CD1c-positive myeloid dendritic cell (primary cell): ENCODE measurements around the gene ZNF273.
A peak's percentile ranks its signal among the peaks of the same experiment; 100 is the strongest.
"Not testable (repeated sequence)": the region's sequence is repeated elsewhere in the genome, so short reads cannot be mapped to it uniquely, and the experiment has no call there.

Experiments used
- DNase-seq: peaks from one replicate; pipeline ENCODE4 v3.0.0-alpha.2; 2016; ENCODE audit errors: extremely low spot score

Gene ZNF273

DNA sequence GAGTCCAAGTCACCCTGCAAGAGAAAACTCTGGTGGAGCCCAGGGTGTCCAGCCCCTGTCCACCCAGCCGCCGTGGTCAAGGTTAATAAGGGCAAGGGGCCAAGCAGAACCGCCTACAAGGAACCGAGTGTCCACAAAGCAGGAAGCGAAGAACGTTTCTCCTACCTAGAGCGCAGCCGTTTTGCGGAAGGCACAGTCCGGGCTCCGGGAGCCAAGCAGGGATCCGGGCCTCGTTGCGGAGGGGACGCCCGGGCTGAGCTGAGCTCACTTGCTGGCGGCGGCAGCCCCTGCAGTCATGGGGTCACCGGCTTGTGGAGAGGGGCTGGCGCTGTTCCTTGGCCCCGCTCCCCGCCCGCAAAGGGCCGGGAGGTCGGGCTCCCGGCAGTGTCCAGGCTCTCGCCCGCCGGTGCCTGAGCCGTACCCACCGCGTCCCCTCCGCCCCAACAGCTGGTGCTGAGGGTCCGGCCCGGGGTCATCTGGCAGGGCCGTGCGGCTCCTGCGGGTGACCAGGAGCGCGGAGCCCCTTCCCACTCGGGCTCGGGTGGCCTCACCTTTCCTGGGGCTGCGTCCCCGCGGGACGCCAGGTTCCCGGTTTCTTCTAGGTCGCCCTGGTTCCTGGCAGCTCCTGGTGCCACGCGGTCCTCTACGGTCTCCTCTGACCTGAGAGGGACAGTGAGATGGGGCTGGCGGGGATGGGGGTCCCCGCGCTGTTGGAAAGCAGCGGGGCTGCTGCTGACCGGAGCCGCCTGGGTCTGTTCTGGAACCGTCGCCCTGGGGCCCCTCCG lies 14.0 kb upstream of the ZNF273 start:
- peak; percentile 52 for DNase-seq

DNA sequence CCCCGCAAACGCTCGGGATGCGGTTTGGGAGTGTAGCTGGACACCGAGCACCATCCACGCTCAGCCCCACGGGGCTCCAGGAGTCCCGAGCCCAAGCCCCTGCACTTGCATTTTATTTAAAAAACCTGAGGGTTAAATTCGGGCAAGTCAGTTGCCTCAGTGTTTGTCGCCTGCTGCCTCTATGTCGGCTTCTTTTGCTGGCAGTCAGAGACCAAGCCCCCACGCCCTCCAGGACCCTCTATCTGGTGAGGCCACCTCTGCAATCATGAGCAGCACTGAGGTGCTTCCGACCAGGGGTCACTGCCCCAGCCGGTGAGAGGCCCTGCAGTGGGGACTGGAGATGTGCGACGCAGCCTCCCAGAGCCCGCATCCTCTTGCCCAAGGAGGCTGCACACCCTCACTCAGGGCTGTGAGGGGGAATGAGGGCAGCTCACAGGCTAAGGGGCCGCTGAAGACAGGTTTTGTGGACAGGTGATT lies 13.3 kb upstream of the ZNF273 start:
- DNase-seq = no peak

DNA sequence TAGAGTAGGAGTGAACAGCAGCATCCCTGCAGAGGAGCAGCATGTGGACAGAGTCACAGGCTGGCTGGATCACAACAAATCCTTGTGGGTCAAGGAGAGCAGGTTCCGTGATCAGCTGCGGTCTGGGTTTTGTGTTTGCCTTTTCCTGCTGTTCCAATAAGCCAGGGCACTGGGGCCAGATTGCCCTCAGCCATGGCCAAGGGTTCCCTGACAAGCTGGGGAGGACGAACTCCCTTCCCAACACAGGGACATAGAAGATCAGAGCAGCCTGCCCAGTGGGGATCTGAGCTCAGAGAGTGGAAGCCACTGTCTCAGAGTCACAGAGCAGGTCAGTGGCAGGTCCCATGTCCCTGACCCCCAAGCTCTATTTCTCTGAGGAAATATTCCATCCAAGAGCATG lies 12.8 kb upstream of the ZNF273 start:
- DNase-seq = not testable (repeated sequence)

DNA sequence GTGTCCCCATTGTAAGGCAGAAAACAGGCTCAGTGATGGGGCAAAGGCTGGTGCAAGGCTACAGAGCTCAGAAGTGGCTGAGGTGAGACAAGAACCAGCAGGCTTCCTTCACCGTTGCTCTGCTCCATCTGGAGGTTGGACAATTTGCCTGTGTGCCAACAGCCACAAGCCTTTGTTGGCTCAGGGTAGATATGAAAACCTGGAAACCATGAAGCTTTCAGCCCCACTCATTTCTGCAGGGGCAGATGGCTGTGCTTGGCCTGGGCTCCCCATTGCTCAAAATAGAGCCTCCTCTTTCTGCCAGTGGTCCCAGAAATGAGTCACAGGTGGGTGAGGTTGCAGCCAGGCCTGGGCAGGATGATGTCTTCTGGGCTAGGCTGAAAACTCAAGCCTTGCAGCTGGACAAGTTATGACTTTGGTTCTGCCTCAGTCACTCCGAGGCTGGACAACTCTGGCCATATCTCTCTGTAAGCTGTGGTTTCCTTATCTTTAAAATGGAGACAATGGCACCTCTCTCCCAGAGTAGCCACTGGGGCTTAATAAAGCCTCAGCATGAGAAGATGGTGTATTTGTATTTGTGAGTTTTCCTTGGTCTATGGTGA lies 12.2 kb upstream of the ZNF273 start:
- no peak for DNase-seq

DNA sequence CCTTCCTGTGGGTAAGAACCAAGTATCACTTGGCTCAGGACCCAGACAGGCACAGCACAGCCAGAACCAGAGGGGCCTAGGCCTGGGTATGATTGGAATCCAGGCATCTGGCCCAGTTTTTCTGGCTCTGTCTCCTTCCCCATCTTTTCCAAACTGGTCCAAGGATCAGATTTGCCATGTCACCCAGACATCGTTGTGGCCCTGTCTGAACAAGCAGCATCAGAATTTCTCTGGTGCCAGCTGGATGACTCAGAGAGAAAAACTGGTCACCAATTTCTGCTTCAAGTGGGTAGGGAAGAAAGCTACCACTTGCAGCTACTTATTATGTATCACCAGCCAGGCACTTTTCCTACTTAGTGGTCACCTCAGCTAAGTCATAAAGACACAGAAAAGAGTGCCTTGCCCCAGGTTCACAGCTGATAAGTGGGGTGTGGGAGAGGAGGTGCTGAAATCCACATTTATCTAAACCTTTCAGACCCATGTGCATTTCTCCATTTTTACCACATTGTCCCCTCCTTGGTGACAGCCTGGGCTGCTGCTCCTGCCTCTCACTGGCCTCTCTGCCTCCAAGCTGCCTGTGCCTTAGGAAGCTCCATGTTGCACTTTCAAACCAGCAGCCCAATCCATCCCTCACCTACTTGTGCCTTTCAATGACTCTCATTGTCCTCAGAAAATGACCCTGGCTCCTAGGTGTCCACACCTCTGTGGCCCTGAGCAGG lies 11.6 kb upstream of the ZNF273 start:
- not testable (repeated sequence) for DNase-seq

DNA sequence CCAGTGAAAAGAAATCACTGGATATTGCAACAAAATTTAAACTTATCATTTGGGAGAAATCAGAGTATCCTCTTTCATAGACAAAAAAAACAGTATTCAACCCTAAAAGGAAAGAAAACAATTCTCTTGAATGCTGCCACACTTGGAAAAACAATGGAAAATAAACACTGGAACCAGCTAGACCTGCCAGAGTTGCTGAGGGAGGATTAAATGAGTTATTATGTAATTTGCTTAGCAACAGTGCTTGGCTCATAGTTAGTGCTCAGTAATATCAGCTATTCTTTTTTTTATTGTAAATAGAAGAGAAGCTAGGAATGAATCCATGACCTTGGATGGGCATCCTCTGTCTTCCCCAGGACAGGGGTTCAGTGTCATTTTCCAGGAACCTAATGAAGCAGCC lies 11.0 kb upstream of the ZNF273 start:
- no peak for DNase-seq

DNA sequence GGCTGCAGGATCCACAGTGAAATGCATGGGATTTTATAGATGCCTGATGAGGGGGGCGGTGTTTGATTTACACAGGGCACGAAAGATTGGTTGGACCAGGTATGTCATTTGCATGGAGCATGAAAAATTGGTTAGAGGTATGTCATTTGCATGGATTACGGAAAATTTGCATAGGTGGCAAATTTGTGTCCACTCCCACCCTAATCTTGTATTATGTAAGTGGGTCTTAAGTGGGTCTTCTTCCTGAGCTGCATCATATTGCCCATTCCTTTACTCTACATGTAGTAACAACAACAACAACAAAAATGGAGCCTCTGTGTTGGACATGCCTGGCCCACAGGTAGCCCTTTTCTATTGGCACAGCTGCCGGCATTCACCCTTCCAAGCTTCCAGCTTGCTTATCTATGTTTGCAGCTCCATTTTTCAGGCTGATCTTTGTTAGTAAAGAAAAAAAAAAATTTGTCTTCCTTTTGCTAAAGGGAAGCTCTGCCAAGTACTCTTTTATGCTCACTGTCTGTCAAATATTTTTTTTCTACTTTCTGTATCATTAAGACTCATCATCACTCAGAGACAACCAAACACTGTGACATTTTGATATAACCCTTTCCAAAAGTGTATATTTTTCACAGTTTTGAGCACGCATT lies 10.3 kb upstream of the ZNF273 start:
- DNase-seq = no peak

DNA sequence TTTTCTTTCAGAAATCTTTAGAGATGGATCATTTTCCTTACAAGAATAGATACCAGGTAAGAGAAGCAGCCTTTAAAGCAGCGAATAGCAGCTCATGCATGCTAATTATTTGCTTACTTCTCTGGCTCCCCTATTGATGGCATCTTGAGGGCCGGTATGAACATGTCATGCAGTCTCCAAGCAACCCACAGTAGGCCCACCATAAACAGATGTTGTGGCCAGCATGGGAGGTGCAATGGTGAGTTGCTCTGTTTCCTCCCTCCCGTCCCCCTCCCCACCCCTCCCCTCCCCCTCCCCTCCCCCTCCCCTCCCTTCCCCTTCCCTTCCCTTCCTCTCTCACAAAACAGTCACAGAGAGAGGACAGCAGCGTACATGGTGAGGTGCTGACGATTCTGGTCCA lies 9.7 kb upstream of the ZNF273 start:
- DNase-seq = no peak

DNA sequence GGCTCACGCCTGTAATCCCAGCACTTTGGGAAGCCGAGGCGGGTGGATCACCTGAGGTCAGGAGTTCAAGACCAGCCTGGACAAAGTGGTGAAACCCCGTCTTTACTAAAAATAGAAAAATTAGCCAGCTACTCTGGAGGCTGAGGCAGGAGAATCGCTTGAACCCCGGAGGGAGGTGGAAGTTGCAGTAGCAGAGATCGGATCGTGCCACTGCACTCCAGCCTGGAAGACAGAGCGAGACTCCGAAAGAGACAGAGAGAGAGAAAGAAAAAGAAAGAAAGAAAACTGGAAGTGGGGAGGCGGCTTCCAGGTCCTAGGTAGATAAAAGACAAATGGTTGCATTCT lies 640 bp upstream of the ZNF273 start:
- not testable (repeated sequence) for DNase-seq

DNA sequence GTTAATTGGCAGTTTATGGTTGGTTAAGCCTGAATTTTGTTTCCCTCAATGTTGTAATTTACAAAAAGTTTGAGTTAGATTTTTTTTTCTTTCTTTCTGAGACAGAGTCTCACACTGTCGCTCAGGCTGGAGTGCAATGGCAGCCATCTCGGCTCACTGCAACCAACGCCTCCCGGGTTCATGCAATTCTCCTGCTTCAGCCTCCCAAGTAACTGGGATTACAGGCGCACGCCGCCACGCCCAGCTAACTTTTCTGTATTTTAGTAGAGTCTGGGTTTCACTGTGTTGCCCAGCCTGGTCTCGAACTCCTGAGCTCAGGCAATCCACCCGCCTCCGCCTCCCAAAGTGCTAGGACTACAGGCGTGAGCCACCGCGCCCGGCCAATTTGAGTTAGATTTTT lies 935 bp downstream of the ZNF273 start:
- no peak for DNase-seq

DNA sequence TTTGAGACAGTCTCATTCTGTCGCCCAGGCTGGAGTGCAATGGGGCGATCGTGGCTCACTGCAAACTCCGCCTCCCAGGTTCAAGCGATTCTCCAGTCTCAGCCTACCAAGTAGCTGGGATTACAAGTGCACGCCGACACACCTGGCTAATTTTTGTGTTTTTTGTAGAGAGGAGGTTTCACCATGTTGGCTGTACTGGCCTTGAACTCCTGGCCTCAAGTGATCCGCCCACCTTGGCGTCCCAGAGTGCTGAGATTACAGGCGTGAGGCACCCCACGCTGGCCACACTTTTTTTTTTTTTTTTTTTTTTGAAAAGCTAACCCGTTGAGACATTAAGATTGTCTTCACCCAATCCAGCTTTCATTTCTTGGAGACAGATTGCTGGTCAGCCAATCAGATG lies 2.1 kb downstream of the ZNF273 start:
- no peak for DNase-seq

DNA sequence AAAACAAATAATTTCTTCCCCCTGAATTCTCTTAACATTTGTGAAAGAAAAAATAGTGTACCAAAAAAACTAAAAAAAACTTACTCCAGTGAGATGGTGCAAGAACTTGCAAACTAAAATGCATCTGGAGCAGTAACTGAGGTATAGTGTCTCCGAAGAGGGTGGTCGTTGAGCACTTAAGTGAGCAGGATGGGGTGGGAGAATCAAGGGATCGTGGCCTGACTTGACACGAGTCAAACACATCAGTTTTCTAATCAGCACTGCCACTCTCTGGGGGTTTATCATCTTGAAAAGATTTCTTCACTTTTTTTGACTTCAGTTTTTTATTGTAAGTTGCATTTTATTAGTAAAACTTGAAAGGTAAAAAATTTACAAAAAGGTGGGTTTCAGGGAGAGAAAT lies 2.5 kb downstream of the ZNF273 start:
- no peak for DNase-seq

DNA sequence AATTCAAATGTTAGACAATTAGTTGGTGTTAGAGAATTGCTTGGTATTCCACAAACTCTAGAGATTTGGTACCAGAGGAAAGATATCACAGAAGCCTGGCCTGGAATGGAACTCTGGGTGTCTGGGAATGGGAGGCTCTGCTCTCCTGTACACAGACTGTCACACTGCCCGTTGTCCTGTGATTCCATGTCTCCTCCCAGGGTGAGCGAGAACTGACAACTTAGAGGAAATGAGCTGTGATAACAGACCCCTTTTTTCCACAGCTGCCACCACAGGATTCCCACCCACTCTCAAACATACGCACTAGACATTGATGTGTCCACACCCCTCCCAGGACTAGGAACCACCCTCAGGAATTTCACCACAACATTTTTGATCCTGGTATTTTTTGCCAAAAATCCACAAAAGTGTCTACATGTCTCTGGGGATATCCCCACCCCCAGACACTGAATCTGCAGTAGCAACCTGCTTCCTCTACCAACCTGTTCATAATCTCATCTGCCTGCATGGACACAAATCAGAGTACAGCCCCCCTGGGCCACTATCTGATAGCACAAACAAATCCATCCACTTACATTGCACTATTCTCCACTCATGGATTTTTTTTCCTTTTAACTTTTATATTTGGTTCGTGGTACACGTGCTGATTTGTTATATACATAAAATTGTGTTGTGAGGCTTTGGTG lies 4.7 kb downstream of the ZNF273 start:
- no peak for DNase-seq

DNA sequence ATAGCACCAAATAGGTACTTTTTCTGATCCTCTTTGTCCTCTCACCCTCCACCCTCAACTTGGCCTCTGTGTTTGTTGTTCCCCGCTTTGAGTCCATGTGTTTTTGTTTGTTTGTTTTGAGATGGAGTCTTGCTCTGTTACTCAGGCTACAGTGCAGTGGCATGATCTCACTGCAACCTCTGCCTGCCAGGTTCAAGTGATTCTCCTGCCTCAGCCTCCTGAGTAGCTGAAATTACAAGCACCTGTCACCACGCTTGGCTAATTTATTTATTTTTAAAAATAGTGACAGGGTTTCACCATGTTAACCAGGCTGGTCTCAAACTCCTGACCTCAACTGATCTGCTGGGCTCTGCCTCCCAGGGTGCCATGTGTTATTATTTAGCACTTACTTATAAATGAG lies 5.3 kb downstream of the ZNF273 start:
- DNase-seq = no peak

DNA sequence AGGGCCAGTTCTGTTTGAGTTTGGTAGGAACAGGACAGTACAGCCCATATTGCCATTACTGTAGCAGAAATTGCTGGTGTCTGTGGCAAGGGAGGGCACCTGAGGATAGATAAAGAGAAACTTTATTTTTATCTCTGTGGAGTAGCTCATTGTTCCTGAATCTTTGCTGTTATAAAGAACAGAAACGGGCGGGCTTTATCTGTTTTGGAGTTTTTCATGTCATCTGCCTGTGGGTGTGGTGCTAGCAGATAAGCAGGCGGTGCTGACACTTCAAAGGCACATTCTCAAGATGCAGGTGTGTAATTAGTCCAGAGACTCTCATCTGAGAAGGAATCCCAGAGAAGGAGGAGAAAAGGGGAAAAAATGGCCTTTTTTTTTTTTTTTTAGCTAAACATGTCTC lies 11.5 kb downstream of the ZNF273 start:
- no peak for DNase-seq

DNA sequence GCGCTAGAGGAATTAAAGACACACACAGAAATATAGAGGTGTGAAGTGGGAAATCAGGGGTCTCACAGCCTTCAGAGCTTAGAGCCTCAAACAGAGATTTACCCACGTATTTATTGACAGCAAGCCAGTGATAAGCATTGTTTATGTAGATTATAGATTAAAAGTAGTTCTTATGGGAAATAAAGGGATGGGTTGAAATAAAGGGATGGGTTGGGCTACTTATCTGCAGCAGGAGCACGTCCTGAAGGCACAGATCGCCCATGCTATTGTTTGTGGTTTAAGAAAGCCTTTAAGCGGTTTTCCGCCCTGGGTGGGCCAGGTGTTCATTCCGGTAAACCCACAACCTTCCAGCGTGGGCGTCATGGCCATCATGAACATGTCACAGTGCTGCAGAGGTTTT lies 12.2 kb downstream of the ZNF273 start:
- DNase-seq = not testable (repeated sequence)

DNA sequence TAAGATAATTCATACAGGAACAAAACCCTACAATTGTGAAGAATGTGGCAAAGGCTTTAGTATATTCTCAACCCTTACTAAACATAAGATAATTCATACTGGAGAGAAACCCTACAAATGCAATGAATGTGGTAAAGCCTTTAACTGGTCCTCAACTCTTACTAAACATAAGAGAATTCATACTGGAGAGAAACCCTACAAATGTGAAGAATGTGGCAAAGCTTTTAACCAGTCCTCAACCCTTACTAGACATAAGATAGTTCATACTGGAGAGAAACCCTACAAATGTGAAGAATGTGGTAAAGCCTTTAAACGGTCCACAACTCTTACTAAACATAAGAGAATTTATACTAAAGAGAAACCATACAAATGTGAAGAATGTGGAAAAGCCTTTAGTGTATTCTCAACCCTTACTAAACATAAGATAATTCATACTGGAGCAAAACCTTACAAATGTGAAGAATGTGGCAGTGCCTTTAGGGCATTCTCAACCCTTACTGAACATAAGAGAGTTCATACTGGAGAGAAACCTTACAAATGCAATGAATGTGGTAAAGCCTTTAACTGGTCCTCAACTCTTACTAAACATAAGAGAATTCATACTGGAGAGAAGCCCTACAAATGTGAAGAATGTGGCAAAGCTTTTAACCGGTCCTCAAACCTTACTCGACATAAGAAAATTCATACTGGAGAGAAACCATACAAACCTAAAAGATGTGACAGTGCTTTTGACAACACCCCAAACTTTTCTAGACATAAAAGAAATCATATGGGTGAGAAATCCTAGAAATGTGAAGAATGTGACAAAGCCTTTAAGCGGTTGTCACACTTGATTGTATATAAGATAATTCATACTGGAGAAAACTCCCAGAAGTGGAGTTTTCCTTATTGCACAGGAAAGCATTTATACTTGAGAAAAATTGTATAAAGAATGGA lies 25.4 kb downstream of the ZNF273 start:
- DNase-seq = not testable (repeated sequence)

DNA sequence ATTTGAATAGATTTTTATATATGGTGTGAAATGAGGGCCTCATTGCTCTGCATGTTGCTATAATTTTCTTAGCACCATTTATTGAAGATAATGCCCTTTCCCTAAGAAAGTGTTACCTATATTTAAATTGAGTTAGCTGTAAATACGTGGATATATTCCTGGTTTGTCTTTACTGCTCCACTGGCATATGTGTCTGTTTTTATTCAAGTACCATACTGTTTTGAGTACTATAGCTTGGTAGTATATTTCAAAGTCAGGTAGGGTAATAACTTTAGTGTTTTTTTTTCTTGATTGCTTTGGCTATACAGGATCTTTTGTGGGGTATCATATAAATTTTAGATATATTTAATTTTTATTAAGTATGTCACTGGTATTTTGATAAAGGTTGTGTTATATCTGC lies 31.4 kb downstream of the ZNF273 start:
- no peak for DNase-seq

DNA sequence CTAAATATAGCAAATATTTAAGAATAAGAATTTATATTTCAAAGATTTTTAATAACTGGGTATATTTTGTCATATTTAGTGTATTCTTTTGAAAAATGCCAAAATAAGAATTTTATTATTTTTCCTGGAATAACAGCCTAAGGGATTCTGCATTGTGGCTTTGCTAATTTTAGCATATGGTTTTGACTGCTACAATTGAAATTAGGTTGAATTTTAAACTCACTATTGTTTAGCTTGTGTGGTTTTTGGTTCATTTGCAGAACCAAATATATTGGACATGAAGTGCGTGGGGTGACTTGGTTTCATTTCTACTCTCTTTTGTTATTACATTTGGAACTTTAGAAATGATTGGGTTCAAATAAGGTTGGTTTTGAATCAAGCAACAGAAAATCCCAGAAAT lies 35.5 kb downstream of the ZNF273 start:
- no peak for DNase-seq

DNA sequence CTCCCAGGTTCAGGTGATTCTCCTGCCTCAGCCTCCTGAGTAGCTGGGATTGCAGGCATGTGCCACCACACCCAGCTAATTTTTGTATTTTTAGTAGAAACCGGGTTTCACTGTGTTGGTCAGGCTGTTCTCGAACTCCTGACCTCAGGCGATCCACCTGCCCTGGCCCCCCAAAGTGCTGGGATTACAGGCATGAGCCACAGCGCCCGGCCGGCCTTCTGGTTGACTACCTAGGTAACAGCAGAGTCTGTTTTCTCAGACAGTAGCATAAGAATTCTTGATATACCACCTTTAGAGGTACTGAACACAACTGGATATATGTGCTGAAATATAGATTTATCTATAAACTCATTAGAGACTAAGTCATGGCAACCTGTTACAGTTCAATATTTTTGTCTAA lies 36.9 kb downstream of the ZNF273 start:
- DNase-seq = not testable (repeated sequence)
